ENCODE data around the gene ABR. TPM values are rescaled to one million over a fixed set of nuclear protein-coding genes. Genes with fewer than 3 reads are reported as not detected.

The ABR gene
- polyA plus RNA-seq, 1 experiment: 65.4 TPM

GRCh38 chr17:1033503-1033902 is 146.3 kb downstream of the ABR start:
- CTCF ChIA-PET: no interaction called here
- Histone ChIP-seq H3K4me3 (ENCODE audit: low read depth, low read length) (no peak overlapping the region), H3K36me3 (ENCODE audit: control insufficient read depth, insufficient read depth, low read length) (peaks cover 6% of the 10 kb centered on the region), H3K27me3 (ENCODE audit: control insufficient read depth, insufficient read depth, low read length) (no peaks in the 10 kb centered on the region)
- TF ChIP-seq CTCF (IDR thresholded peaks at IDR 0.05; ENCODE audit: insufficient read depth, low read depth, low read length): no peak
- POLR2A ChIA-PET: no interaction called here
- no peak for DNase-seq (ENCODE audit: low read depth)

DNA sequence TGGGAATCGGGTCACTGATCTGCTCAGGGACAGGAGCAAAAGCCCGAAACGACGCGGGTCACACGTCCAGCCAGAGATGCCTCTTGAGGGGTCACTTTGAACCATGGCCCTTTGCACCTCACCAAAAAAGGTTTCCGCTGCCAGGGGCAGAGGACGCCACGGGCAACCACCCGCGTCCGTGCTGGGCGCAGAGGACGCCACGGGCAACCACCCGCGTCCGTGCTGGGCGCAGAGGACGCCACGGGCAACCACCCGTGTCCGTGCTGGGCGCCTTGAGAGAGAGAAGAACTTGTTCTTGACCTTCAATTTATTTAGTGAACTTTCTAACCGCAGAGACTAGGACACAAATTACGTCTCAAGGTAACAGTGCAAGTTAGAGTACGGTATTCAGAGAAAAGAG is 147.4 kb downstream of the ABR start:
- DNase-seq (ENCODE audit: low read depth): no peak
- Histone ChIP-seq H3K36me3 (ENCODE audit: control insufficient read depth, insufficient read depth, low read length) (peaks cover 6% of the 10 kb centered on the region), H3K27me3 (ENCODE audit: control insufficient read depth, insufficient read depth, low read length) (no peaks in the 10 kb centered on the region), H3K4me3 (ENCODE audit: low read depth, low read length) (no peak overlapping the region)
- TF ChIP-seq CTCF (IDR thresholded peaks at IDR 0.05; ENCODE audit: insufficient read depth, low read depth, low read length): no peak
- ChIA-PET POLR2A (no interaction called here), CTCF (no interaction called here)

DNA sequence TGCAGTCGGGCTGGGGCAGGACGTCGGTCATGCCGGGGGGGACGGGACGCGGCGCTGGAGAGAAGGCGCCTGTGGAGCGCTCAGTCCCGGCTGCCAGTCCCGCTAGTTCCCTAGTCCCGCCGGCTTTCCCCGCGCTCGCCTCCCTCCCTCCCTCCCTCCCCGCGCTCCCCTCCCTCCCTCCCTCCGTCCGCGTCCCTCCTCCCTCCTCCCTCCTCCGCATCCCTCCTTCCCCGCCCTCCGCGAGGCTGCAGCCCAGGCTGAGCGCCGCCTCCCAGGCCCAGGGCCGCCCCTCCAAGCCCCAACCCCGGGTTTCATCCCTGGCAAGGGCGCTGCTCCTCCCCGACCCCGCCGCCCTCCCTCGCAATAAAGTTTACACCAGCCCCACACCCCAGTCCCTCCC is 148.1 kb downstream of the ABR start:
- ChIA-PET POLR2A (no interaction called here), CTCF (no interaction called here)
- no peak for TF ChIP-seq CTCF (IDR thresholded peaks at IDR 0.05; ENCODE audit: insufficient read depth, low read depth, low read length)
- DNase-seq (ENCODE audit: low read depth): no peak
- Histone ChIP-seq H3K27me3 (ENCODE audit: control insufficient read depth, insufficient read depth, low read length) (no peaks in the 10 kb centered on the region), H3K36me3 (ENCODE audit: control insufficient read depth, insufficient read depth, low read length) (peaks cover 6% of the 10 kb centered on the region), H3K4me3 (ENCODE audit: low read depth, low read length) (no peak overlapping the region)

DNA sequence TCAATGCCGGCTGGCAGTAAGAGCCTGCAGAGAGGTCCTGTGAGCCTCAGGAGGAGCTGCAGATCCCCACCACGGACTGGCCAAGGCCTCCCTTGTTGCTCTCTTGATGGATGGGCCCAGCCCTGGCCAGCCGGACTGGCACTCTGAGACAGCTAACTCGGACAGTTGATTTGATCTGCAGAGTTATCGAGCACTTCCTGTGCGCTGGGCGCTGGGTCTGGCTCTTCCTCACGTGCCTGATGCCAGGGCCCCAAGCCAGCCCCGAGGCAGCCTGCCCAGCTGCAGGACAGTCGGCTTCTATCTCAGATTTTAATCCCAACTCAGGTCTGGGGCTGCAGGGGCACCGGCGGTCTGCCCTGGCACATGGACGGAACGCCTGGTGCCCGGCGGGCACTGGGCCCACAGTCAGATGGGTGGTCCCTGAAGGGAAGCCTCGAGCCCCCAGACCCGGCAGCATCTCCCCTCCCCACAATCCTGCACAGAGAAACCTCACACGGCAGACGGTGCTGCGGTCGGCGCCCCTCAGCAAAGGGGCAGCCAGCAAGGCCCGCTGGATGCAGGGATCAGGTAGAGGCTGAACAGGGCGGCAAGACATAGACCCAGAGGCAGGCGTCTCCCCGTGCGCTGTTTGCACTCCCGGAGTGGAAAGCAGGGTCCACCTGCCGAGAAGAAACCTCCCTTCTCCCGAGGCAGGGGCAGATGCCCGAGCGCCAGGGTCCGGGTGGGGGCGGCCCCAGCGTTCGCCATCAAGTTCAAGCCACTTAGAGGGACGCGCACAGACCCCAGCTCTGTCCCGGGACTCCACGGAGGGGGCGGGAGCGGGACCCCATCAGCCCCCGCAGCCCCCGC is 148.9 kb downstream of the ABR start:
- ChIA-PET CTCF (interaction anchor here (1.1 to 4.3 kb wide), 2 partner anchors 23 to 25 kb away, joined by 3 to 21 read pairs; no protein-coding TSS in a partner anchor), POLR2A (no interaction called here)
- no peak for DNase-seq (ENCODE audit: low read depth)
- TF ChIP-seq CTCF (IDR thresholded peaks at IDR 0.05; ENCODE audit: insufficient read depth, low read depth, low read length): no peak
- Histone ChIP-seq H3K36me3 (ENCODE audit: control insufficient read depth, insufficient read depth, low read length) (peaks cover 6% of the 10 kb centered on the region), H3K4me3 (ENCODE audit: low read depth, low read length) (no peak overlapping the region), H3K27me3 (ENCODE audit: control insufficient read depth, insufficient read depth, low read length) (no peaks in the 10 kb centered on the region)

GRCh38 chr17:1029922-1030644 is 149.7 kb downstream of the ABR start:
- CTCF ChIA-PET: interaction anchor here (1.1 to 4.3 kb wide), 3 partner anchors 24 to 31 kb away, joined by 3 to 21 read pairs (median 3); no protein-coding TSS in a partner anchor
- POLR2A ChIA-PET: no interaction called here
- no peak for TF ChIP-seq CTCF (IDR thresholded peaks at IDR 0.05; ENCODE audit: insufficient read depth, low read depth, low read length)

More at GRCh38 chr17:1029922-1030644, 149.7 kb downstream of the ABR start:
- H3K36me3 ChIP-seq (ENCODE audit: control insufficient read depth, insufficient read depth, low read length): peaks cover 9% of the 10 kb centered on the region
- H3K27me3 ChIP-seq (ENCODE audit: control insufficient read depth, insufficient read depth, low read length): no peaks in the 10 kb centered on the region
- no peak for DNase-seq (ENCODE audit: low read depth)
- no peak overlapping the region for H3K4me3 ChIP-seq (ENCODE audit: low read depth, low read length)

Measured in BJ (cell line).